ENCODE data around the gene BANF2. TPM values are rescaled to one million over a fixed set of nuclear protein-coding genes. Genes with fewer than 3 reads are reported as not detected.

Gene BANF2
- total RNA-seq, 1 donor from 2014 or later = not detected

GRCh38 chr20:17723301-17723691 lies 23.5 kb downstream of the BANF2 start:
- ATAC-seq = no peak
- intact Hi-C loops (cut with micrococcal nuclease) = no loop called here
- DNase-seq = no peak

GRCh38 chr20:17725094-17725835 lies 25.5 kb downstream of the BANF2 start:
- intact Hi-C loops (cut with micrococcal nuclease) = no loop called here
- DNase-seq = peak; percentile 58
- no peak for ATAC-seq

- DNase-seq = no peak
- ATAC-seq = no peak
- intact Hi-C loops (cut with micrococcal nuclease) = no loop called here
Observed at GRCh38 chr20:17726902-17727301, 27.1 kb downstream of the BANF2 start.

- DNase-seq (no peak), ATAC-seq (no peak)
- intact Hi-C loops (cut with micrococcal nuclease) = no loop called here
Observed at GRCh38 chr20:17727351-17727750, 27.6 kb downstream of the BANF2 start.

- no peak for ATAC-seq
- no peak for DNase-seq
- intact Hi-C loops (cut with micrococcal nuclease) = no loop called here
Observed at GRCh38 chr20:17728074-17728473, 28.3 kb downstream of the BANF2 start.

- no peak for DNase-seq
- ATAC-seq = no peak
- intact Hi-C loops (cut with micrococcal nuclease) = no loop called here
Observed at GRCh38 chr20:17730071-17730470, 30.3 kb downstream of the BANF2 start.

- intact Hi-C loops (cut with micrococcal nuclease) = no loop called here
- DNase-seq (no peak), ATAC-seq (no peak)
Observed at GRCh38 chr20:17731233-17731632, 31.5 kb downstream of the BANF2 start.

- DNase-seq (no peak), ATAC-seq (no peak)
- intact Hi-C loops (cut with micrococcal nuclease) = no loop called here
Observed at GRCh38 chr20:17732907-17733521, 33.2 kb downstream of the BANF2 start.

- no peak for ATAC-seq
- no peak for DNase-seq
- intact Hi-C loops (cut with micrococcal nuclease) = no loop called here
Observed at GRCh38 chr20:17733767-17734304, 34.1 kb downstream of the BANF2 start.

GRCh38 chr20:17734374-17734773 lies 34.6 kb downstream of the BANF2 start:
- ATAC-seq (no peak), DNase-seq (no peak)
- intact Hi-C loops (cut with micrococcal nuclease) = no loop called here

GRCh38 chr20:17735206-17735804 lies 35.5 kb downstream of the BANF2 start:
- intact Hi-C loops (cut with micrococcal nuclease) = no loop called here
- no peak for ATAC-seq
- no peak for DNase-seq

- no peak for DNase-seq
- intact Hi-C loops (cut with micrococcal nuclease) = no loop called here
- no peak for ATAC-seq
Observed at GRCh38 chr20:17735959-17736621, 36.3 kb downstream of the BANF2 start.

GRCh38 chr20:17738154-17738553 lies 38.4 kb downstream of the BANF2 start:
- no peak for ATAC-seq
- intact Hi-C loops (cut with micrococcal nuclease) = no loop called here

GRCh38 chr20:17741220-17741619 lies 41.5 kb downstream of the BANF2 start:
- intact Hi-C loops (cut with micrococcal nuclease) = no loop called here

More at GRCh38 chr20:17738154-17738553, 38.4 kb downstream of the BANF2 start:
- DNase-seq = no peak

GRCh38 chr20:17742731-17743130 lies 43.0 kb downstream of the BANF2 start:
- ATAC-seq (no peak), DNase-seq (no peak)
- intact Hi-C loops (cut with micrococcal nuclease) = no loop called here

More at GRCh38 chr20:17741220-17741619, 41.5 kb downstream of the BANF2 start:
- DNase-seq = no peak
- no peak for ATAC-seq

- ATAC-seq (no peak), DNase-seq (no peak)
- intact Hi-C loops (cut with micrococcal nuclease) = no loop called here
Observed at GRCh38 chr20:17743677-17744076, 43.9 kb downstream of the BANF2 start.

- intact Hi-C loops (cut with micrococcal nuclease) = no loop called here
- ATAC-seq = peak; percentile 42
- DNase-seq = no peak
Observed at GRCh38 chr20:17747431-17747846, 47.7 kb downstream of the BANF2 start.

GRCh38 chr20:17748279-17748678 lies 48.5 kb downstream of the BANF2 start:
- DNase-seq = no peak
- intact Hi-C loops (cut with micrococcal nuclease) = no loop called here
- no peak for ATAC-seq

GRCh38 chr20:17749626-17749977 lies 49.8 kb downstream of the BANF2 start:
- ATAC-seq (no peak), DNase-seq (no peak)
- intact Hi-C loops (cut with micrococcal nuclease) = no loop called here
